Left renal cortex interstitium (tissue), 4 donors: Measurements from ENCODE around the gene TRAPPC10. TPM values are rescaled to one million over a fixed set of nuclear protein-coding genes. Genes with fewer than 3 reads are reported as not detected.

ENCODE experiments used
- DNase-seq, 4 donors: peaks; one replicate each; pipeline ENCODE4 v3.0.0-alpha.2; 2013; ENCODE audit warnings: low read depth in 4 of 4, low spot score in 2 of 4, missing footprints in 1 of 4
- polyA plus RNA-seq, 4 donors: library from polyadenylated mRNA; unstranded; fragments of 120-200 nt; gene quantifications; one replicate each; pipeline ENCODE4 v1.2.1, GENCODE V29; 2013; ENCODE audit not compliant: insufficient read length in 4 of 4

Gene TRAPPC10
- polyA plus RNA-seq, 4 donors = 29.7 to 48.8 (median 39.9) TPM

DNA sequence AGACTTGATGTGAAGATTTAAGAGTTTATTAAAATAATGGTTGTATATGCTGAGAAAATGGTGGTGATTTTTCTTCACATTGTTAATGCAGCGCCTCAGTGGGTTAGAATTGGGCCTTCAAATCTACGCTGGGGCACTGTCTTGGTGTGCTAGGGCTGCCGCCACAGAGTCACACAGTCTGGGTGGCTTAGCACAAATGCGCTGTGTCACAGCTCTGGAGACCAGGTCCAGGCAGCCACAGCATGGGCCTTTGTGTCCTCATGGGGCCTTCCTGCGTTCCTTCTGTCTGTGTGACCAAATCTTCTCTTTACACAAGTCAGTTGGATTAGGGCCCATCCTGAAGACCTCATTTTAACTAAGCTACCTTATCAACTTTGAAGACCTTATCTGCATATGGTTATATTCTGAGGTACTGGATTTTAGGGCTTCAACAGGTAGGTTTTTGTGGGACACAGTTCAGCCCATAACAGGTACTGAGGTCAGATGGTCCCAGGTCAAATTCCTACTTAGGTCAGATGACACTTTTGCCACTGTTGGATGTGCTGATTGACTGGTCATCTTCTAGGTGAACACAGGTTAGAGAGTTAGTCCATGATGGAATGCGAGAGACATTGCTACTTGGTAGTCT lies 17.5 kb downstream of the TRAPPC10 start:
- no peak for DNase-seq

GRCh38 chr21:44035244-44035643 lies 23.1 kb downstream of the TRAPPC10 start:
- no peak for DNase-seq

- no peak for DNase-seq
These were observed 26.0 kb downstream of the TRAPPC10 start for GRCh38 chr21:44038063-44038462.

- no peak for DNase-seq
These were observed 27.7 kb downstream of the TRAPPC10 start for GRCh38 chr21:44039828-44040227.

DNA sequence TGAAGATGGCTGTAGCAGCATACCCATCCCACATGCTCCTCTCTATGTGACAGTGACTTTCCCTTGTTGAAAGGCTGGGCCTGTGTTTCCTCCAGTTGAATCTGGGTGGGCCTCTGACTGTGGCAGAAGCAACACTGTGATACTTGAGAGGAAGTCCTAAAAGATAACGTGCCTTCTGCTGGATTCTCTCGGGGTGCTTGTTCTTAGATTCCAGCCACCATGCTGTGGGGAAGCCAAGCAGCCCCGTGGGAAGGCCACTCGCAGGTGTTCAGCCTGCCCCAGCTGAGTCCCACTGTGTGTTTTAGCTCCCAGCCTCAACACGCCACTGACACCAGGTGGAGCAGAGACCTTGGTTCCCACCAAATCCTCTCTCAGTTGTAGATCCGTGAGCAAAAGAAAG lies 31.5 kb downstream of the TRAPPC10 start:
- no peak for DNase-seq

DNA sequence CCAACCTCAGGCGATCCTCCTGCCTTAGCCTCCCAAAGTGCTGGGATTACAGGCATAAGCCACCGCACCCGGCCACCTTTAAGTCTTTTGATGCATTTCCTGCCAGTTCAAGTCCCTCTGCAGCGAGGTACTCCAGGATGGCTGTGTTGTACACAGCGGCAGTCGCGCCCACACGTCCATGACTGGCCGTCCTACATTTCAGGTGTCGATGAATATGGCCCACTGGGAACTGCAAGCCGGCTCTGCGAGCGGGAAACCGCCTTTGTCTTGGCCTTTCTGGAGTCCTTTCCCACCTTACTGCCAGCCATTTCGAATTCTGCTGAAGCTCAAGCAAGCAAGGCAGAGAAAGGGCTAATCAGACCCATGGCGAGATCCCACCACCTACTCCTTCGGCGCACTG lies 34.6 kb downstream of the TRAPPC10 start:
- no peak for DNase-seq

- no peak for DNase-seq
These were observed 36.0 kb downstream of the TRAPPC10 start for GRCh38 chr21:44047996-44048560.

- no peak for DNase-seq
These were observed 37.1 kb downstream of the TRAPPC10 start for GRCh38 chr21:44049182-44049581.

- DNase-seq = no peak
These were observed 37.5 kb downstream of the TRAPPC10 start for GRCh38 chr21:44049606-44050005.

DNA sequence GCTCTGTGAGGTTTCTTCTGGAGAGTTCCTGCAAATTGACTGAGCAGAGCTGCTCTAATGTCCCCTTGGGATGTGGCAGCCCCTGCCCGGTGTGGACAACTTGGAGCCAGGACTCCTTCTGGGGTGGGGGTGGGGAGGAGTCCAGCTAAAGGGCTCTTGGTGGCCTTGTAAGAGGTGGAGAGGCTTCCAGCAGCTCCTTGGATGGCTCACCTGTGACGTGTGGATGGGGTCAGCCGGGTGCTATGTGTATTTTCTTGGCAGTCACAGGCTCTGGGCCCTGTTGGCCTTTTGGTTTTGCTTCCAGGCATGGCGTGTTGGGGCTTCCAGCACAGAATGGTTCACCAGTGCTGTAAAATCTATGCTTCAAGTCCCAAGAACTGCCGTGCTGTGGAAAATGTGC lies 38.2 kb downstream of the TRAPPC10 start:
- no peak for DNase-seq

DNA sequence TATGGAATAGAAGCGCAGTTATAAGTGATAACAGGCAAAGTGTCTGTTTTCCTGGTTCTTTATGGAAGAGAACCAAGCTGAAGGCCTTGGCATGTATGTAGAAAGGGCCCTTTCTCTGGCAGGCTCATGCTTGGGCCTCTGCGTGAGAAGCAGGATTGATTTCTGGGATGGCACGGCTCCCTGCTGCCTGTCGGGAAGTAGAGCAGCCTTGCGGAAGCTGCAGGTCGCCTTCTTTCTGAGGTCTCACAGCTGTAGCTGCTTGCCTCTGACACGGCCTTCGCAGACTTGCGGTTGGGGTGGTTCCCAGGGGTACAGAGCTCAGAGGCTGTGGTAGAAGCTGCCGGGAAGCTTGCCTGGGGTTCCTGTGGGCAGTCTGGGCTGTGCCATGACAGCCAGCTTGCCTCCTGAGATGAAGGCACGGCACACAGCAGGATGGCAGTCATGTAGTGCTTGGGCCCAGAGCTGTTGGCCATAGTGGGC lies 39.4 kb downstream of the TRAPPC10 start:
- peak in 1 of 4 donors; percentile 27 for DNase-seq

DNA sequence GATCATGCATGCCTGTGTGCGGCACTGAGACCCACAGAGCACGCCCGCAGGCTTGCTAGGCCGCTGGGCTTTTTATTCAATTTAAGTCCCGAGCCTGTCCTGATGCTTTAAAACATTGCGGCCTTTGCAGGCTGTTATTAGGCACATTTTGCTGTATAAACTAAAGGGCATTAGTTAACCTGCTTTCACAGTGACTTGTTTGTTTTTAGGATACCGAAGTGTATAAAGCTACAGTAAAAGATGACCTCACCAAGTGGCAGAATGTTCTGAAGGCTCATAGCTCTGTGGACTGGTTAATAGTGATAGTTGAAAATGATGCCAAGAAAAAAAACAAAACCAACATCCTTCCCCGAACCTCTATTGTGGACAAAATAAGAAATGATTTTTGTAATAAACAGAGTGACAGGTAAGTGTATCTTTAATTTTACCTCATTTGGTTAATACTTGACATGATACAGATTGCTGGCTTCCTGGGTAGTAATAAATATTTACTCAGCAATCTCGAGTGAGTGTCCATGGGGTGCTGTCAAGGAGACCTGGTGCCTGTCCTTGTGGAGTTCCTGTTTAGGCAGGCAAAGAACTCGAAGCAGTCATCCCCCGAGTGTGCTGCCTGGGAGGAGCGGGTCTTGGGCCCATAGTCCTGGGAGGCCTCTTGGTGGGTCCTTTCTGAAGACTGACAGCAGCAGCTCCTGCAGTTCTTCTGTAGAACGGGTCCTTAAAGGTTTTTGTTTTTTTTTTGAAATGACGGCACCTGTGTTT lies 40.1 kb downstream of the TRAPPC10 start:
- DNase-seq = no peak

DNA sequence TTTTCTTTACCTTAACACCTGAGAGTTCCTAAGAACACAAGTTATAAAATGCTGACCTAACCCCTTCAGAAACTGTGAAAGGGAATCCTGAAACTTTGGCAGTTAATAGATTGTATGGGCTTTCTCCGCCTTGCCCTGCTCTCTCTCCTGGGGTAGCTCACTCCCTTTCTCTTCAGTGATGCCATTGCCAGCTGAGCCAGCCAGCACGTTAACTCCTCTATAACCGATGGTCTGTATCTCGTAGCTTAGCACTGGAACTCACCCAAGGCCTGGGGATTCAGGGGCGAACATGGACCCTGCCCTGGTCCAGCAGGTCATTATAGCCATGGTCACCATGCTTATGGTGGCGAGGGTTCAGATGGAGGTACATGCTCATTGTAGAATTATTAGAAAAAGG lies 40.7 kb downstream of the TRAPPC10 start:
- no peak for DNase-seq

GRCh38 chr21:44053567-44053966 lies 41.5 kb downstream of the TRAPPC10 start:
- no peak for DNase-seq

GRCh38 chr21:44054710-44055109 lies 42.6 kb downstream of the TRAPPC10 start:
- peak in 1 of 4 donors; percentile 46 for DNase-seq

DNA sequence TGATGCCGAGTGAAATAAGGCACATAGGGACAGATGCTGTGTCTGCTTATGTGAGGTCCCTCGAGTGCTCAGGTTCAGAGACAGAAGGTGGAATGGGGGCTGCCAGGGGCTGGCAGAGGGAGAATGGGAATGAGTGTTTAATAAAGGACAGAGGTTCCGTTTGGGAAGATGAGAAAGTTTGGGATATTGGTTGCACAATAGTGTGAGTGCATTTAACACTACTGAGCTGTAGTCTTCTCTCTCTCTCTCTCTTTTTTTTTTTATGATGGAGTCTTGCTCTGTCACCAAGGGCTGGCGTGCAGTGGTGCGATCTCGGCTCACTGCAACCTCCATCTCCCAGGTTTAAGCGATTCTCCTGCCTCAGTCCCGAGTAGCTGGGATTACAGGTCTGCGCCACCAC lies 44.9 kb downstream of the TRAPPC10 start:
- DNase-seq = no peak

- DNase-seq = no peak
These were observed 46.0 kb downstream of the TRAPPC10 start for GRCh38 chr21:44057960-44058651.

GRCh38 chr21:44058652-44058964 lies 46.5 kb downstream of the TRAPPC10 start:
- no peak for DNase-seq

- DNase-seq = no peak
These were observed 46.9 kb downstream of the TRAPPC10 start for GRCh38 chr21:44058981-44059380.

DNA sequence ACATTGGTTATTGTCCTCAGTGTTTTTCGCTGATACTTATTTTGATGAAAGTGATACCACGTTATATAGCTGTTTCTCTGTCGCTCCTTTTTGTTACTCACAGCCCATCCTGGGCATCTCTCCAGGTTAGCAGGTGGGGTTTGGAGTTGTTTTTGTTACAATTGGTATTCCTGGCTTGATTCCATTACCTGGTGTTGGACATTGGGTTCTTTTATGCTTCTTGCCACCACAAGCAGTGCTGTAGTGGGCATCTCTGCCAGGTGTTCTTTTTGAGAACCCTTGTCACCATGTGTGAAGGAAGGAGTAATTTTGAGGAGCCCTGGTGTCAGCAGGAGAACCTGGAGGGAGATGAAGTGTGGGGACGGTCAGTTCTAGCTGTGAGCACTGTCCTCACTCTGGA lies 47.6 kb downstream of the TRAPPC10 start:
- no peak for DNase-seq

GRCh38 chr21:44062380-44062779 lies 50.3 kb downstream of the TRAPPC10 start:
- no peak for DNase-seq
